Lung (tissue), 12 donors: ENCODE data around the gene ACSL1. TPM values are rescaled to one million over a fixed set of nuclear protein-coding genes. Genes with fewer than 3 reads are reported as not detected.

Source experiments
- ATAC-seq: fragments of 200-7000 bp; cut with Tn5 transposase; one replicate; pipeline ENCODE4 v1.9.1; 2020; ENCODE audit warnings: moderate number of reproducible peaks; ENCODE audit not compliant: insufficient read depth, low FRiP score
- DNase-seq, 3 donors: peaks; one replicate each; pipeline ENCODE4 v3.0.0-alpha.2; 2013 to 2017
- H3K27ac ChIP-seq, 2 donors: one replicate each; pipeline ENCODE4 v1.5.1; 2013; ENCODE audit warnings: mild to moderate bottlenecking in 2 of 2, moderate library complexity in 2 of 2, control low read depth in 1 of 2, inconsistent platforms in 1 of 2, low read depth in 1 of 2, low read length in 1 of 2
- H3K27me3 ChIP-seq, 3 donors: one replicate each; pipeline ENCODE4 v1.5.1; 2013; ENCODE audit warnings: low read length in 2 of 3; ENCODE audit not compliant: control insufficient read depth in 3 of 3, insufficient read depth in 3 of 3
- H3K36me3 ChIP-seq, 4 donors: one replicate each; pipeline ENCODE4 v1.5.1; 2013; ENCODE audit warnings: low read length in 4 of 4, mild to moderate bottlenecking in 1 of 4, moderate library complexity in 1 of 4; ENCODE audit not compliant: control insufficient read depth in 4 of 4, insufficient read depth in 4 of 4
- H3K4me1 ChIP-seq, 5 donors: one replicate each; pipeline ENCODE4 v1.5.1; 2013; ENCODE audit warnings: low read length in 5 of 5, mild to moderate bottlenecking in 2 of 5, moderate library complexity in 1 of 5; ENCODE audit not compliant: control insufficient read depth in 5 of 5, insufficient read depth in 5 of 5
- H3K4me3 ChIP-seq: one replicate; pipeline ENCODE4 v1.5.1; 2013; ENCODE audit warnings: mild to moderate bottlenecking, control low read depth, moderate library complexity
- H3K9ac ChIP-seq, 2 donors: one replicate each; pipeline ENCODE4 v1.5.1; 2013; ENCODE audit warnings: low read length in 2 of 2, control low read depth in 1 of 2; ENCODE audit not compliant: insufficient read depth in 1 of 2
- H3K9me3 ChIP-seq, 4 donors: one replicate each; pipeline ENCODE4 v1.5.1; 2013; ENCODE audit warnings: low read length in 3 of 4, mild to moderate bottlenecking in 1 of 4, moderate library complexity in 1 of 4; ENCODE audit not compliant: control insufficient read depth in 4 of 4, insufficient read depth in 3 of 4
- WGBS, 2 donors: extraction: QIAGEN DNeasy Blood & Tissue Kit; methylation state at CpG; one replicate each; pipeline ENCODE4 v1.1.7; 2013; 5-methylcytosine and 5-hydroxymethylcytosine counted together
- polyA plus RNA-seq, 2 donors: library from polyadenylated mRNA; stranded (reverse); fragments of 200-250 nt; gene quantifications; one replicate each; pipeline ENCODE4 v1.2.1, GENCODE V29; 2013
- total RNA-seq, 2 donors: library from RNA; depleted of rRNA in 1 of 2; stranded (reverse); fragments of >200 nt in 1 of 2; gene quantifications; one replicate each; pipeline ENCODE4 v1.2.1, GENCODE V29; 2014 to 2021
- TF ChIP-seq, protein P1 (sequence below): IDR thresholded peaks from 2 replicates; pipeline ENCODE4 v1.5.1; 2012; ENCODE audit warnings: mild to moderate bottlenecking; ENCODE audit errors: control extremely low read depth, extremely low read depth
- donor health status: control.
- donor health status: control.
- donor health status: Bipolar disorder and iron deficiency.
- donor health status: healthy.
- donor health status: DM: yes; HTN: yes; CAD: no.

The ACSL1 gene
- total and polyA plus RNA-seq, 4 donors, result 89.5 to 731 (median 188) TPM

DNA sequence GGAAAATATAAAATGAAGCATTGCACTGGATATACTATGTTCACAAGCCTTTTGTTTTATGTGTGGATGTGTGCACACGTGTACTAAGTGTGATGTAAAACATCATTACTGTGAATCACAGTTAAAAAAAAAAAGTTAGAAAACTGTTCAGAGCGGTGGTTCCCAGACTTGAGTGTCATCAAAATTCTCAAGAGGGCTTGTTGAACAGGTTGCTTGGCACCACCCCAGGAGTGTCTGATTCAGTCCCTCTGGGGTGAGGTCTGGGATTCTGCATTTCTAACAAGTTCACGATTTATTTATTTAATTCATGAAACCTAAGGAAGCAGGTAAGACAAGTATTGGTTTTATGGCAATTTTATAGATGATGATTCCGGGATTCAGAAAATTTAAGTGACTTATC is 93.6 kb downstream of the ACSL1 start:
- Histone ChIP-seq H3K4me1 (peaks cover 0 to 20% (median 3%) of the 10 kb centered on the region in 5 donors), H3K4me3 (no peak overlapping the region), H3K36me3 (peaks cover 0 to 23% (median 6%) of the 10 kb centered on the region in 4 donors), H3K27ac (no peak overlapping the region), H3K27me3 (no peaks in the 10 kb centered on the region), H3K9ac (peak overlapping the region in 1 of 2 donors; percentile 32), H3K9me3 (no peaks in the 10 kb centered on the region)
- DNase-seq (peak; percentile 43 to 54 (median 46)), ATAC-seq (no peak)
- 53 to 71% methylated on average over 4 of the region's 4 CpGs for WGBS, 2 donors
- TF ChIP-seq, protein P1, sequence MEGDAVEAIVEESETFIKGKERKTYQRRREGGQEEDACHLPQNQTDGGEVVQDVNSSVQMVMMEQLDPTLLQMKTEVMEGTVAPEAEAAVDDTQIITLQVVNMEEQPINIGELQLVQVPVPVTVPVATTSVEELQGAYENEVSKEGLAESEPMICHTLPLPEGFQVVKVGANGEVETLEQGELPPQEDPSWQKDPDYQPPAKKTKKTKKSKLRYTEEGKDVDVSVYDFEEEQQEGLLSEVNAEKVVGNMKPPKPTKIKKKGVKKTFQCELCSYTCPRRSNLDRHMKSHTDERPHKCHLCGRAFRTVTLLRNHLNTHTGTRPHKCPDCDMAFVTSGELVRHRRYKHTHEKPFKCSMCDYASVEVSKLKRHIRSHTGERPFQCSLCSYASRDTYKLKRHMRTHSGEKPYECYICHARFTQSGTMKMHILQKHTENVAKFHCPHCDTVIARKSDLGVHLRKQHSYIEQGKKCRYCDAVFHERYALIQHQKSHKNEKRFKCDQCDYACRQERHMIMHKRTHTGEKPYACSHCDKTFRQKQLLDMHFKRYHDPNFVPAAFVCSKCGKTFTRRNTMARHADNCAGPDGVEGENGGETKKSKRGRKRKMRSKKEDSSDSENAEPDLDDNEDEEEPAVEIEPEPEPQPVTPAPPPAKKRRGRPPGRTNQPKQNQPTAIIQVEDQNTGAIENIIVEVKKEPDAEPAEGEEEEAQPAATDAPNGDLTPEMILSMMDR, result no peak

DNA sequence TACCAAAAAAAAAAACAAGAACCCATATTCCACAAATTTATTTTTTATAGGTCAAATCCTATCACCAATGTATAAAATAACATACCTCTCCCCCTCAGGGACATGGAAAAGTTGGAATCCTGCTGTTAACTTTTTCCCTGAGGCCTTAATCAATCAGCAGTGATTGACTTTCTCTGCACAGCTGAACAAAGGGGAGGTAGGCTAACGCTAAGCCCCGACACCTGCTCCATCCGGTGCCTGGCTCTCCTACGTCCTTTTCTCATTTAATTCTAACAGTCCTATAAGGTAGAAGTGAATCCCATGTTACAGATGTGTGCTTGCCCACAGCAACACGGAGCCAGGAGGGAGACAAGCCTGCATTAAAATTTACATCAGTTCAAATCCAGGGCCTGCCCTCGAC is 94.7 kb downstream of the ACSL1 start:
- Histone ChIP-seq H3K4me3 (no peak overlapping the region), H3K4me1 (peaks cover 0 to 20% (median 3%) of the 10 kb centered on the region in 5 donors), H3K36me3 (peaks cover 0 to 25% (median 6%) of the 10 kb centered on the region in 4 donors), H3K27me3 (no peaks in the 10 kb centered on the region), H3K27ac (no peak overlapping the region), H3K9ac (no peak overlapping the region), H3K9me3 (no peaks in the 10 kb centered on the region)
- DNase-seq, result no peak
- no peak for ATAC-seq
- WGBS, 2 donors, result 87 to 90% methylated on average over 6 of the region's 6 CpGs
- TF ChIP-seq, protein P1, result no peak

DNA sequence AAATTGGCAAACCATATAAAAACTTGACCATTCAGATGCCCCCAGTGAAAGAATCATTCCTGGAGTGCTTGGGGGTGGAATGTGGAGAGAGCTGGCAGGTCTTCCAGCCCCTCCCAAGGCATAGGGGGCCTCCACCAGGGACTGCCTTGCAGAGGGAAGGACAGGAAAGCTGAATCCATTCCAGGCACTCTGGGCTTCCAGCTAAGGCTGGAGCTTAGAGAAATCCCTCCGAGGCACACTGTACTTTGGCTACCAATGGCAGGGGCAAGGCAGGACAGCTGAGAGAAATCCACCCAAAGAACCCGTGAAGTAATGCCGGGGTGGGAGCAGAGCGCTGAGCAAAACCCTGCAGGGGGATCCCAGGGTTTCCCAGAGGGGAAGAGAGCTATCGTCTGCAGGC is 95.8 kb downstream of the ACSL1 start:
- TF ChIP-seq, protein P1, result no peak
- peaks cover 0 to 25% (median 6%) of the 10 kb centered on the region in 4 donors for H3K36me3 ChIP-seq
- H3K9me3 ChIP-seq, result no peaks in the 10 kb centered on the region
- H3K9ac ChIP-seq, result no peak overlapping the region
- H3K27ac ChIP-seq, result no peak overlapping the region
- ATAC-seq (no peak), DNase-seq (no peak)
- WGBS, 2 donors, result 85 to 90% methylated on average over 5 of the region's 5 CpGs
- H3K4me3 ChIP-seq, result no peak overlapping the region
- H3K4me1 ChIP-seq, result peaks cover 0 to 20% (median 3%) of the 10 kb centered on the region in 5 donors
- H3K27me3 ChIP-seq, result no peaks in the 10 kb centered on the region

GRCh38 chr4:184728858-184729257 is 96.9 kb downstream of the ACSL1 start:
- no peak for DNase-seq
- Histone ChIP-seq H3K36me3 (peaks cover 0 to 20% (median 8%) of the 10 kb centered on the region in 4 donors), H3K4me3 (no peak overlapping the region), H3K9ac (no peak overlapping the region), H3K9me3 (no peaks in the 10 kb centered on the region), H3K4me1 (peaks cover 0 to 14% (median 3%) of the 10 kb centered on the region in 5 donors), H3K27ac (no peak overlapping the region), H3K27me3 (no peaks in the 10 kb centered on the region)
- TF ChIP-seq, protein P1, result no peak
- ATAC-seq, result no peak
- WGBS, 2 donors, result 71 to 95% methylated on average over 2 of the region's 2 CpGs
